BLaER1 (cell line): ENCODE measurements around the gene TDG.

Source experiments
- H3K27ac ChIP-seq: shearing (Covaris generic); formaldehyde crosslinking; 2 replicates; pipeline ENCODE4 v1.8.1; 2022
- H3K27me3 ChIP-seq: shearing (Covaris generic); formaldehyde crosslinking; 2 replicates; pipeline ENCODE4 v1.8.1; 2022
- H3K36me3 ChIP-seq: shearing (Covaris generic); formaldehyde crosslinking; 2 replicates; pipeline ENCODE4 v1.8.1; 2022
- H3K4me1 ChIP-seq: shearing (Covaris generic); formaldehyde crosslinking; 2 replicates; pipeline ENCODE4 v1.8.1; 2022
- H3K4me2 ChIP-seq: shearing (Covaris generic); formaldehyde crosslinking; 2 replicates; pipeline ENCODE4 v1.8.1; 2022
- H3K4me3 ChIP-seq: shearing (Covaris generic); formaldehyde crosslinking; 2 replicates; pipeline ENCODE4 v1.8.1; 2022
- H3K9ac ChIP-seq: shearing (Covaris generic); formaldehyde crosslinking; 2 replicates; pipeline ENCODE4 v1.8.1; 2022
- H3K9me3 ChIP-seq: shearing (Covaris generic); formaldehyde crosslinking; 2 replicates; pipeline ENCODE4 v1.8.1; 2022
- H4K20me1 ChIP-seq: shearing (Covaris generic); formaldehyde crosslinking; 2 replicates; pipeline ENCODE4 v1.8.1; 2022
- Cebpa-rat ChIP-seq: shearing (Covaris generic); IDR thresholded peaks from 2 replicates; pipeline ENCODE4 v1.8.1; 2022

The TDG gene

GRCh38 chr12:103958621-103959020 lies 7.1 kb upstream of the TDG start:
- no peak for TF ChIP-seq Cebpa-rat
- Histone ChIP-seq H3K4me3 (no peak overlapping the region), H3K36me3 (peaks cover 17% of the 10 kb centered on the region), H3K9me3 (no peaks in the 10 kb centered on the region), H3K27ac (no peak overlapping the region), H3K9ac (no peak overlapping the region), H3K4me1 (peaks cover 38% of the 10 kb centered on the region), H4K20me1 (peaks cover under 1% of the 10 kb centered on the region; the same call in 1 of the 2 replicates), H3K27me3 (no peaks in the 10 kb centered on the region), H3K4me2 (peak overlapping the region; percentile 40; the same call in 1 of the 2 replicates)

- H3K4me2 ChIP-seq, result no peak overlapping the region
- no peaks in the 10 kb centered on the region for H4K20me1 ChIP-seq
- no peaks in the 10 kb centered on the region for H3K36me3 ChIP-seq
- H3K4me1 ChIP-seq, result peaks cover 39% of the 10 kb centered on the region
- no peaks in the 10 kb centered on the region for H3K9me3 ChIP-seq
- no peak overlapping the region for H3K9ac ChIP-seq
- H3K27ac ChIP-seq, result no peak overlapping the region
- TF ChIP-seq Cebpa-rat, result no peak
- H3K4me3 ChIP-seq, result no peak overlapping the region
- no peaks in the 10 kb centered on the region for H3K27me3 ChIP-seq
These were observed 5.0 kb upstream of the TDG start for GRCh38 chr12:103960616-103961227.

- TF ChIP-seq Cebpa-rat, result no peak
- no peak overlapping the region for H3K4me3 ChIP-seq
- H3K9me3 ChIP-seq, result no peaks in the 10 kb centered on the region
- H3K27me3 ChIP-seq, result no peaks in the 10 kb centered on the region
- peaks cover 4% of the 10 kb centered on the region; the same call in 1 of the 2 replicates for H4K20me1 ChIP-seq
- H3K4me2 ChIP-seq, result no peak overlapping the region
- H3K9ac ChIP-seq, result no peak overlapping the region
- no peak overlapping the region for H3K27ac ChIP-seq
- peaks cover 42% of the 10 kb centered on the region for H3K4me1 ChIP-seq
- peaks cover 1% of the 10 kb centered on the region; the same call in 1 of the 2 replicates for H3K36me3 ChIP-seq
These were observed 3.2 kb upstream of the TDG start for GRCh38 chr12:103962493-103962892.

GRCh38 chr12:103964805-103965204 lies 867 bp upstream of the TDG start:
- TF ChIP-seq Cebpa-rat, result no peak
- peaks cover 52% of the 10 kb centered on the region for H3K4me1 ChIP-seq

GRCh38 chr12:103965255-103965589 lies 450 bp upstream of the TDG start:
- H3K4me1 ChIP-seq, result peaks cover 52% of the 10 kb centered on the region
- H3K4me2 ChIP-seq, result peak overlapping the region; percentile 94
- no peak for TF ChIP-seq Cebpa-rat
- H3K4me3 ChIP-seq, result peak overlapping the region; percentile 79
- peaks cover 28% of the 10 kb centered on the region for H3K36me3 ChIP-seq
- H3K9me3 ChIP-seq, result no peaks in the 10 kb centered on the region
- H3K27ac ChIP-seq, result peak overlapping the region; percentile 97
- no peaks in the 10 kb centered on the region for H3K27me3 ChIP-seq
- peaks cover 31% of the 10 kb centered on the region for H4K20me1 ChIP-seq
- H3K9ac ChIP-seq, result peak overlapping the region; percentile 94

More at GRCh38 chr12:103964805-103965204, 867 bp upstream of the TDG start:
- H4K20me1 ChIP-seq, result peaks cover 27% of the 10 kb centered on the region
- peak overlapping the region; percentile 79 for H3K4me3 ChIP-seq
- H3K27ac ChIP-seq, result peak overlapping the region; percentile 97
- H3K36me3 ChIP-seq, result peaks cover 24% of the 10 kb centered on the region
- H3K9ac ChIP-seq, result peak overlapping the region; percentile 94
- no peaks in the 10 kb centered on the region for H3K27me3 ChIP-seq
- H3K9me3 ChIP-seq, result no peaks in the 10 kb centered on the region
- peak overlapping the region; percentile 94 for H3K4me2 ChIP-seq

GRCh38 chr12:103966736-103967135 lies 1.1 kb downstream of the TDG start:
- peak overlapping the region; percentile 79 for H3K4me3 ChIP-seq
- TF ChIP-seq Cebpa-rat, result no peak
- H3K4me2 ChIP-seq, result peak overlapping the region; percentile 97
- H3K27ac ChIP-seq, result peak overlapping the region; percentile 97
- no peaks in the 10 kb centered on the region for H3K9me3 ChIP-seq
- H3K36me3 ChIP-seq, result peaks cover 35% of the 10 kb centered on the region
- H3K9ac ChIP-seq, result peak overlapping the region; percentile 94
- no peaks in the 10 kb centered on the region for H3K27me3 ChIP-seq
- H3K4me1 ChIP-seq, result peaks cover 62% of the 10 kb centered on the region
- peaks cover 46% of the 10 kb centered on the region for H4K20me1 ChIP-seq

- Histone ChIP-seq H3K4me1 (peaks cover 42% of the 10 kb centered on the region), H3K36me3 (peaks cover 56% of the 10 kb centered on the region), H3K9ac (no peak overlapping the region), H3K9me3 (no peaks in the 10 kb centered on the region), H3K27me3 (no peaks in the 10 kb centered on the region), H3K27ac (no peak overlapping the region), H3K4me3 (no peak overlapping the region), H4K20me1 (peaks cover 73% of the 10 kb centered on the region), H3K4me2 (0 out of 2 replicates have a peak overlapping the region, but pooled peaks have one; percentile 8)
- no peak for TF ChIP-seq Cebpa-rat
These were observed 3.7 kb downstream of the TDG start for GRCh38 chr12:103969391-103969790.

GRCh38 chr12:103973909-103974308 lies 8.2 kb downstream of the TDG start:
- no peak overlapping the region for H3K27ac ChIP-seq
- H3K9me3 ChIP-seq, result no peaks in the 10 kb centered on the region
- no peak overlapping the region for H3K4me3 ChIP-seq
- H3K4me1 ChIP-seq, result peaks cover 31% of the 10 kb centered on the region
- peaks cover 99% of the 10 kb centered on the region for H4K20me1 ChIP-seq
- H3K9ac ChIP-seq, result no peak overlapping the region
- H3K27me3 ChIP-seq, result no peaks in the 10 kb centered on the region
- no peak for TF ChIP-seq Cebpa-rat
- no peak overlapping the region for H3K4me2 ChIP-seq
- peaks cover 85% of the 10 kb centered on the region for H3K36me3 ChIP-seq

- TF ChIP-seq Cebpa-rat, result no peak
- H3K36me3 ChIP-seq, result peaks cover 86% of the 10 kb centered on the region
- H3K27me3 ChIP-seq, result no peaks in the 10 kb centered on the region
- no peak overlapping the region for H3K27ac ChIP-seq
- no peak overlapping the region for H3K4me3 ChIP-seq
- H3K9me3 ChIP-seq, result no peaks in the 10 kb centered on the region
- H3K4me2 ChIP-seq, result no peak overlapping the region
- H4K20me1 ChIP-seq, result peaks cover 99% of the 10 kb centered on the region
- H3K9ac ChIP-seq, result no peak overlapping the region
- H3K4me1 ChIP-seq, result peaks cover 29% of the 10 kb centered on the region
These were observed 9.7 kb downstream of the TDG start for GRCh38 chr12:103975368-103975767.

- peaks cover 95% of the 10 kb centered on the region for H3K36me3 ChIP-seq
- peak overlapping the region; percentile 39 for H3K4me2 ChIP-seq
- peaks cover 73% of the 10 kb centered on the region for H4K20me1 ChIP-seq
- no peak for TF ChIP-seq Cebpa-rat
- H3K4me1 ChIP-seq, result peaks cover 19% of the 10 kb centered on the region
- no peak overlapping the region for H3K4me3 ChIP-seq
- no peak overlapping the region for H3K27ac ChIP-seq
- H3K9ac ChIP-seq, result no peak overlapping the region
- H3K27me3 ChIP-seq, result no peaks in the 10 kb centered on the region
- no peaks in the 10 kb centered on the region for H3K9me3 ChIP-seq
These were observed 12.8 kb downstream of the TDG start for GRCh38 chr12:103978384-103978982.
